SU-DHL-6 (cell line): ENCODE measurements around the gene RIPOR2.

Experiments
- H2AFZ ChIP-seq: fragments of 200-600 bp; sonication (generic); 2 replicates; pipeline ENCODE4 v1.6.1; 2014; ENCODE audit warnings: low read depth, mild to moderate bottlenecking, moderate library complexity, mixed read lengths, antibody characterized with exemption, low read length; ENCODE audit not compliant: severe bottlenecking
- H3F3A ChIP-seq: fragments of 200-600 bp; shearing (Covaris generic); 2 replicates; pipeline ENCODE4 v1.6.0; 2016; ENCODE audit warnings: antibody characterized with exemption, mild to moderate bottlenecking; ENCODE audit not compliant: insufficient read depth
- H3K27ac ChIP-seq: fragments of 200-600 bp; sonication (generic); 2 replicates; pipeline ENCODE4 v1.5.1; 2016; ENCODE audit warnings: low read depth, mild to moderate bottlenecking, low read length, moderate library complexity, mixed read lengths
- H3K27me3 ChIP-seq: fragments of 200-600 bp; sonication (generic), shearing (Covaris generic); 2 replicates; pipeline ENCODE4 v1.6.0; 2014; ENCODE audit warnings: mild to moderate bottlenecking, low read length
- H3K36me3 ChIP-seq: fragments of 200-600 bp; sonication (generic); 2 replicates; pipeline ENCODE4 v1.6.1; 2014; ENCODE audit warnings: mild to moderate bottlenecking, low read length, mixed read lengths
- H3K4me2 ChIP-seq: fragments of 300-600, 200-600 bp; shearing (Covaris generic), sonication (generic); 2 replicates; pipeline ENCODE4 v1.6.0; 2014; ENCODE audit warnings: low read length, low read depth, mild to moderate bottlenecking; ENCODE audit not compliant: poor library complexity, severe bottlenecking
- H3K4me3 ChIP-seq: fragments of 200-600 bp; sonication (generic); 2 replicates; pipeline ENCODE4 v1.5.1; 2014; ENCODE audit warnings: antibody characterized with exemption, low read length, mild to moderate bottlenecking, mixed read lengths; ENCODE audit not compliant: insufficient read depth, poor library complexity, severe bottlenecking
- H3K79me2 ChIP-seq: fragments of 200-600 bp; sonication (generic); 2 replicates; pipeline ENCODE4 v1.6.1; 2014; ENCODE audit warnings: mild to moderate bottlenecking, low read length, moderate library complexity; ENCODE audit not compliant: insufficient read depth
- H3K9ac ChIP-seq: fragments of 200-600 bp; sonication (generic); 2 replicates; pipeline ENCODE4 v1.7.0; 2014; ENCODE audit warnings: mild to moderate bottlenecking, low read length
- H3K9me2 ChIP-seq: fragments of 200-600 bp; sonication (generic); replicated peaks from 2 replicates; pipeline ENCODE4 v1.6.1; 2014; ENCODE audit warnings: low read length; ENCODE audit not compliant: insufficient read depth
- H3K9me3 ChIP-seq: fragments of 200-600 bp; sonication (generic); 2 replicates; pipeline ENCODE4 v1.6.1; 2014; ENCODE audit warnings: low read length, mixed read lengths; ENCODE audit not compliant: insufficient read depth
- H4K20me1 ChIP-seq: fragments of 200-600 bp; sonication (generic); 2 replicates; pipeline ENCODE4 v1.6.1; 2014; ENCODE audit warnings: low read depth, mild to moderate bottlenecking, antibody characterized with exemption, low read length, moderate library complexity, mixed read lengths
- EZH2phosphoT487 ChIP-seq: fragments of 200-600 bp; sonication (generic), shearing (Covaris generic); conservative IDR thresholded peaks from 2 replicates; pipeline ENCODE4 v1.6.1; 2018; ENCODE audit warnings: mild to moderate bottlenecking, antibody characterized with exemption, low read length, moderate library complexity, mixed read lengths
- TF ChIP-seq, protein P1 (sequence below): fragments of 200-600 bp; sonication (generic); IDR thresholded peaks from one replicate; pipeline ENCODE4 v1.5.1; 2017; ENCODE audit warnings: antibody characterized with exemption, mild to moderate bottlenecking, low read length, moderate library complexity; ENCODE audit not compliant: insufficient read depth, poor library complexity, severe bottlenecking

Gene RIPOR2

DNA sequence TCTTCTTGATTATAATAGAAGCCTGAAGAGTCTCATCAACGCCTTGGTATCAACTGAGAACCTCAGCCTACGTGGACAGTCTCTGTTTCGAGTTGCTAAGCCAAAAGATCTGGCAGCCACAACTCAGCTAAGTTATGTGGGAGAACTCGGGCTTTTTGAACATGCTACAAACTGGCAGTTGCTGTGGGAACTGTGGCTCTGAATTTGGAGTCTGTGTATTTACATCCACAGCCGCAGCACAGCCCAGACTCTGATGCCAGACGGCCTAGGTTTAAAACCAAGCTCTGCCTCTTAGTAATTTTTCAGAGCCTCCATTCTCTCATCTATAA, 35.8 kb downstream of the RIPOR2 start:
- Histone ChIP-seq H3K36me3 (peaks cover 13% of the 10 kb centered on the region; the same call in 1 of the 2 replicates), H2AFZ (no peak overlapping the region), H3K4me2 (peak overlapping the region; percentile 41), H3K9me2 (no peaks in the 10 kb centered on the region), H3K27me3 (no peaks in the 10 kb centered on the region), H3K4me3 (no peak overlapping the region), H3K9me3 (no peaks in the 10 kb centered on the region), H4K20me1 (no peaks in the 10 kb centered on the region; the same call in 1 of the 2 replicates), H3K79me2 (peaks cover 98% of the 10 kb centered on the region), H3K9ac (peak overlapping the region; percentile 41), H3K27ac (peak overlapping the region; percentile 83), H3F3A (peaks cover 72% of the 10 kb centered on the region)
- TF ChIP-seq, protein P1, sequence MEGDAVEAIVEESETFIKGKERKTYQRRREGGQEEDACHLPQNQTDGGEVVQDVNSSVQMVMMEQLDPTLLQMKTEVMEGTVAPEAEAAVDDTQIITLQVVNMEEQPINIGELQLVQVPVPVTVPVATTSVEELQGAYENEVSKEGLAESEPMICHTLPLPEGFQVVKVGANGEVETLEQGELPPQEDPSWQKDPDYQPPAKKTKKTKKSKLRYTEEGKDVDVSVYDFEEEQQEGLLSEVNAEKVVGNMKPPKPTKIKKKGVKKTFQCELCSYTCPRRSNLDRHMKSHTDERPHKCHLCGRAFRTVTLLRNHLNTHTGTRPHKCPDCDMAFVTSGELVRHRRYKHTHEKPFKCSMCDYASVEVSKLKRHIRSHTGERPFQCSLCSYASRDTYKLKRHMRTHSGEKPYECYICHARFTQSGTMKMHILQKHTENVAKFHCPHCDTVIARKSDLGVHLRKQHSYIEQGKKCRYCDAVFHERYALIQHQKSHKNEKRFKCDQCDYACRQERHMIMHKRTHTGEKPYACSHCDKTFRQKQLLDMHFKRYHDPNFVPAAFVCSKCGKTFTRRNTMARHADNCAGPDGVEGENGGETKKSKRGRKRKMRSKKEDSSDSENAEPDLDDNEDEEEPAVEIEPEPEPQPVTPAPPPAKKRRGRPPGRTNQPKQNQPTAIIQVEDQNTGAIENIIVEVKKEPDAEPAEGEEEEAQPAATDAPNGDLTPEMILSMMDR = no peak
- TF ChIP-seq EZH2phosphoT487 = no peak

DNA sequence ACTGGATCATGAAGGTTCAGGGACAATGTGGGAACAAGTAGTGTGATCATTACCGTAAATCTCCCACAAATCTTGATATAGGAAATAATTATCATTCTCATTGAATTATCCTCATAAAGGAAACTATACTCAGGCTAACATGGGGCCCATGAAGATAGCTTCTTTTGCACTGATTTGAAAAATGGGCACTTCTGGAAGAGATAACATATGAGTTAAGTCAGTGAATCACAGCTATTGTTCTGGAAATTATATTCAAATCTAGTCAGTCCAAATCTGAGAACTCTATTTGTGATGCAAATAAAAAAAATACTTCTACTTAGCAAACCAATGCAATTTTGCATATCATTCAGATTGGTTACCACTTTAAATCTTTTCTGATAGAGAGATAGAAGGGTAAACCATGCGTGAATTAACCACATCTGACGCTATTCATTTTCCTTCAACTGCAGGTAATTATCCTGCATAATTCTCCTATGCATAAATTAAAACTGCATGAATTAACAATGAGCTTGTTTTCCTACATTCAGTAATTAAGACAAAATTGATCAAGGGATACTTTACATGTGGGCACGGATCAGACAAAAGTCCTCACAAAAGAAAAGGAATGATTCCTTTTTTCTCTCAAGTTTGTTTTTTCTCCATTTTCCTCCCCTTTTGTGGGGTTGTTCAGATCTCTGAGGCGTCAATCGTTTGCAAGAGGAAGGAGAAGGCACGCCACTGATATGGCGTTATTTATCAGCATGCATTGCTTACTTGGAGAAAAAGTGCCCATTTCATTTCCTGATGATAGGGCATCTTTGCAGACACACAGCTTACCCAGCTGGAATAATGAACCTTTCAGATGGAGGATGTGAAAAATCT, 36.4 kb downstream of the RIPOR2 start:
- peak overlapping the region; percentile 83 for H3K27ac ChIP-seq
- H3K27me3 ChIP-seq = no peaks in the 10 kb centered on the region
- TF ChIP-seq, protein P1 = no peak
- no peak for TF ChIP-seq EZH2phosphoT487
- H3K4me3 ChIP-seq = no peak overlapping the region
- H3K36me3 ChIP-seq = peaks cover 13% of the 10 kb centered on the region; the same call in 1 of the 2 replicates
- H4K20me1 ChIP-seq = no peaks in the 10 kb centered on the region; the same call in 1 of the 2 replicates
- peaks cover 77% of the 10 kb centered on the region for H3F3A ChIP-seq
- H3K9me3 ChIP-seq = no peaks in the 10 kb centered on the region
- peaks cover 98% of the 10 kb centered on the region for H3K79me2 ChIP-seq
- H2AFZ ChIP-seq = no peak overlapping the region
- peak overlapping the region; percentile 41 for H3K9ac ChIP-seq
- H3K4me2 ChIP-seq = peak overlapping the region; percentile 41
- no peaks in the 10 kb centered on the region for H3K9me2 ChIP-seq

DNA sequence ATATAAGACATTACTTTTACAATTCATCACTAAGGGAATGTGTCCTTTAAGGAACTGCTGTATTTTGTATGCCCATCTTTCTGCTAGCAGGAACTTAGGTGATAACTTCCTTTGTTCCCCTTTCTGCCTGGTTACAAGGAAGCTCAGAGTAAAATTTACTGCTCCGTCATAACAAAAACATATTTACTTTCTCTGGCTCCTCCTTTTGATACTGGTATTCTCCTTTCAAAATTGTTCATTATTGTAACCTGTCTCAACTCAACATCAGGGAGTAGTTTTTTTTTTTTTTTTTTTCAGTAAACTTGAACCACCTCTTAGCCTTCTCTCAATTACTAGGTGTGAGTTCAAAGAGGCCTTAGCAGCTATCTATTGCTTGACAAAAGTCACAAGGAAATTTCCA, 37.1 kb downstream of the RIPOR2 start:
- Histone ChIP-seq H3F3A (peaks cover 81% of the 10 kb centered on the region), H3K36me3 (peaks cover 7% of the 10 kb centered on the region; the same call in 1 of the 2 replicates), H3K27ac (peak overlapping the region; percentile 83), H3K9me3 (no peaks in the 10 kb centered on the region), H2AFZ (no peak overlapping the region), H3K9ac (no peak overlapping the region), H3K4me2 (peak overlapping the region; percentile 1), H3K4me3 (no peak overlapping the region), H4K20me1 (no peaks in the 10 kb centered on the region; the same call in 1 of the 2 replicates), H3K9me2 (no peaks in the 10 kb centered on the region), H3K79me2 (peaks cover 98% of the 10 kb centered on the region), H3K27me3 (no peaks in the 10 kb centered on the region)
- TF ChIP-seq, protein P1 = no peak
- TF ChIP-seq EZH2phosphoT487 = no peak
